NCI-H510A treated with DMSO at 0.1 percent for 48 hours (cell line): ENCODE data around the gene TRPM6.
"Not testable (repeated sequence)": the region's sequence is repeated elsewhere in the genome, so short reads cannot be mapped to it uniquely, and the experiment has no call there.

Experiments used
- DNase-seq: peaks from one replicate; lab custom pipeline; 2025; lab: John Stamatoyannopoulos, UW

Gene TRPM6

GRCh38 chr9:74856989-74857388 lies 30.7 kb downstream of the TRPM6 start:
- no peak for DNase-seq

DNA sequence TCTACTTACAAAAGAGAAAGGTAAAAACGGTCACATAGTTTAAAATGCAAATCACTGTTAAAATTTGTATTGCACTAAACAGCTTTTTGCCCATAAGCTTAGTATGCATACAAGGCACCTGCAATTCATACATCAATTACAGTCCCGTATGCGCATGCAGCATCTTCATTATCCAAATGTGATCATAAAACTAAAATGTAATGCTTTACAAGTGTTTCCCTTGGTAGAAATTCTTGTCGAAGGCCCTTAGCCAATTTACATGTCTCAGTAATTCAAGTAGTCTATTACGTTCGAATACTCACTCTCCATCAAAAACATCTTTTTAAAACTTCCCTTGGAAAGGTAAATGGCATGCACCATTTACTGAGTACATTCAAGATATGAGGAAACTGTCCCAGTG lies 32.6 kb downstream of the TRPM6 start:
- no peak for DNase-seq

GRCh38 chr9:74853024-74853423 lies 34.7 kb downstream of the TRPM6 start:
- DNase-seq, result not testable (repeated sequence)

GRCh38 chr9:74848153-74848525 lies 39.6 kb downstream of the TRPM6 start:
- DNase-seq, result no peak

DNA sequence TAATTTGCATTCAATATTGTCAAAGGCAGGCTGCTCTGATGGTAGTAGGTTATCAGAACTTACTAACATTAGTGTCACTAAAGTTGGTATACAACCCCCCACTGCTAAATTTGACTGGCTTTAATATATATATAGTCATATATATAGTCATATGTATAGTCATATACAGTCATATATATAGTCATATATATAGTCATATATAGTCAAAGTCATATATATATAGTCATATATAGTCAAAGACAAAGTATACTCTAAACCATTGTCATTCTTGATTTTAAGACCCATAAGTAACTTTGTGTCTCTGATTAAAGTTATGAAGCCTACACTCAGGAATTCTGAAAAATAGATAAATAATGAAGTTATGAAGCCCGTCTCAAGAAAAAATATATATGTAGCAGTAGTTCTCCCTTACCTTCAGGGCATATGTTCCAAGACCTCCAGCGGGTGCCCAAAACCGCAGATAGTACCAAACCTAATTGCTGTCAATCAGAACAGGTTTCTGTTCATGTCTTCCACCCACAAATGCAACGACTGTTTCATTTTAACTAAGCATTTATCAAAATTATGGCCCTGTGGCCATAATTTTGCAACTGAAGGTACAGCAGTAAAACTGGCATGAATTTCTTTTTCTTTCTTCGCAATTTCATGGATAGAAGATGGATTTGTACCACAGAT lies 40.1 kb downstream of the TRPM6 start:
- no peak for DNase-seq

GRCh38 chr9:74846766-74847165 lies 41.0 kb downstream of the TRPM6 start:
- no peak for DNase-seq

GRCh38 chr9:74838351-74838750 lies 49.4 kb downstream of the TRPM6 start:
- no peak for DNase-seq

DNA sequence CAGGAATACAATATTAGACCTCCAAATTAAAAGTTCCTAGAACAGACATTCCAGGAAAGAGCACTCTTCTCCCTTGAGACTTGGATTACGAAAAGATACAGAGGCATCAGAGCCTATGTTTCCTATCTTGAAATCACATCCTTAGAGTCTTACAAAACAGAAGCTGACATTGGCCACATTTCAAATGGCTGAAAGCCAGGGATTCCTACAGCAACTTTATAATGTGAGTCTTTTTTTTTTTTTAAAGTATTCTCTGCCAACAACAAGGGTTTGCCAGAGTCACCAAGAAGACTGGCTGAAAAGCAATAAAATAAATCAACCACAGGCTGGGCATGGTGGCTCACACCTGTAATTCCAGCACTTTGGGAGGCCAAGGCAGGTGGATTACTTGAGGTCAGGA lies 63.1 kb downstream of the TRPM6 start:
- DNase-seq, result no peak

GRCh38 chr9:74821636-74822035 lies 66.1 kb downstream of the TRPM6 start:
- no peak for DNase-seq

DNA sequence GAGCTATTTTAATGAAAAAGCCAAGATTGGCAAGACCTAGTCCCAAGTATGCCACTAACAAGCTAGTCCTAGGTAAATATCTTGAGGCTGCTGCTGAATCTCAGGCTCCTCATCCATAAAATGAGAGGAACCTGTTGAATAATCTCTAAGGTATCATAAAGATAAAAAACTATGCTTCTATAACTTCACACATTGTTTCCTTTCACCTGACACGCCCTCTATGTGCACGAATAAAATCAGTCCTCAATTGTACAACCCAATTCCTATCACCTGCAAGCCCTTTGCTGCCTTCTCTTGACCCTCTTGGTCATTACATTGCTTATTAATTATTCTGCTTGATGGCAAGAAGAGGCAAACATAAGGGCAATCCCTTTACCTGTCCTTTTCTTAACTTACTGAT lies 69.9 kb downstream of the TRPM6 start:
- no peak for DNase-seq

DNA sequence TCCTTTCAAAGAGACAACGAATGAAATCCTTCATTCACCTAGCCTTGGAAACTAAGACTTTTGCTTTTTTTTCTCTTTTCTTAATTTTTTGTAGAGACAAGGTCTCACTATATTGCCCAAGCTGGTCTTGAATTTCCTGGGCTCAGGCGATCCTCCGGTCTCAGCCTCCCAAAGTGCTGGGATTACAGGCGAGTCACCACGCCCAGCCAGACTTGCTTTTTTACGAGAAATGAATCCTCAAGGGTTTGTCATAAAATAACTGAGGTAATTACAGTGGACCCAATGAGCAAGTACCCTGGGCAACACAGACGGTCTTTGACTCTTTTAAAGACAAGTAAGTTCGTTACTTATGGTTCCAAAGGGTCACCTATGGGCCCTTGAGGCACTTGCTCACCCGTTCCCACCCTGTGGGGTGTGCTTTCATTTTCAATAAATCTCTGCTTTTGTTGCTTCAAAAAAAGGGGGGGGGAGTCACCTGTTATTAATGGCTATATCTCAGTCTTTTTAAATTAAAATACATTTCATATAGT lies 70.4 kb downstream of the TRPM6 start:
- DNase-seq, result no peak

- no peak for DNase-seq
Measured at GRCh38 chr9:74810200-74810599, 77.5 kb downstream of the TRPM6 start.

GRCh38 chr9:74804018-74804385 lies 83.7 kb downstream of the TRPM6 start:
- no peak for DNase-seq

DNA sequence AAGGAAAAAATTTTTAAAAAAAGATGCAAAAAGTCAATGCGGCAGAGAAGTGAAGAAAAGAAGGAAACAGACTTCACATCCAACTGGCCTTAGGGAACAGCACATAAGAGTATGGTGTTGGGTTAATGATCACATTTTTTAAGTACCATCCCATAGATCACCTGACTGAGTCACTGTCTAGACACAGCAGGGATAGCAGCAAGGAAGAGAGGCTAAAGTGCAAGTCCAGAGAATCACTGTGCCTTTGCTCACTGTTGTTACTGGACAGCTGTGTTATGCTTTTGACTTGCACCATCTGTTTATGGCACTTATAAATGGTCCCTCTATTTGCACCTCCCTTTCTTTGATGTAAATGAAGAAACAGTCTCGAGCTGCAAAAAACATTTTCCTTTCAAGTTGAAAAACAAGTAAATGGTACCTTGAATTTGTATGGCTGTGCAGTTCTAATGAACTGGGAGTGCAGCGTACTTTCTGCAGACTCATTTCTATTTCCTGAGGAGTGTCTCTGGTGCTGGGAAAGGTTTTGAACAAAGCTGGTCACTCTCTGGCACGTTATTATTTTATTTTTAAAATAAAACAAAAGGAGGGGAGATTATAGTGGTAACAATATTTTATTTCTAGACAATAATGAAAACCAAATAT lies 84.2 kb downstream of the TRPM6 start:
- no peak for DNase-seq

GRCh38 chr9:74800226-74800625 lies 87.5 kb downstream of the TRPM6 start:
- DNase-seq, result peak; percentile 50

DNA sequence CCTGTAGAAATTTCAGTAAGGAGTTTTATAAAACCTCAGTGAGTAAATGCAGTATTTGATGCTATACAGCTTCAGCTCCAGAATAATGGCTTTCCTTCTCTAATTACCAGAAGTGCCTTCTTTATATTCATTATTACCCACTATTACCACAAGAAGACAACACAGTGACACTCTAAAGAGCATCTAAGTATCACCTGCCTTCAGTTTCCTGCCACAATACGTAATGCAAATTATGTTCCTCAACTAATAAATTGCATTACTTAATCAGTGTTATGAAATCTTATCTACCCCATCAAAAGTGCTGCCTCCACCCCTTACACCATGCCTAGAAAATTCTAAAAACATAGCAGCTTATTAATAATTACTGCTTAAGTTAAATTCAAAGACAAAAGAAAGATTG lies 91.9 kb downstream of the TRPM6 start:
- DNase-seq, result no peak

- no peak for DNase-seq
Measured at GRCh38 chr9:74795081-74795480, 92.6 kb downstream of the TRPM6 start.

DNA sequence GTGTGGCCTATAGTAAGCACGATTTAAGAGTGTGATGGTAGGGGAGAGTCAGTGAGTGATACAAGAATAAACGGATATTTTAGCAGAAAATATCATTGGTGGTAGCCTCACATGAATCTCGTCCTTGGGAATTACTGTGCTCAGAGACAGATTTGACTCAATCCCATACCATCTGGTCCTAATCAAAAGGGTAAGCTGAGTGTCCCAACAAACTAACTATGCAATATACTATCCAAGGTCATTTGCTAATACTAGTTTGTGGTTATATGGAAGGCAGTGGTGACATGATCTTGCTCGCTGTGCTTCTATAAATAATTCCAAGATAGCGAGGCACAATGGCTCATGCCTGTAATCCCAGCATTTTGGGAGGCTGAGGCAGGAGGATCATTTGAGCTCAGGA lies 103.2 kb downstream of the TRPM6 start:
- no peak for DNase-seq

DNA sequence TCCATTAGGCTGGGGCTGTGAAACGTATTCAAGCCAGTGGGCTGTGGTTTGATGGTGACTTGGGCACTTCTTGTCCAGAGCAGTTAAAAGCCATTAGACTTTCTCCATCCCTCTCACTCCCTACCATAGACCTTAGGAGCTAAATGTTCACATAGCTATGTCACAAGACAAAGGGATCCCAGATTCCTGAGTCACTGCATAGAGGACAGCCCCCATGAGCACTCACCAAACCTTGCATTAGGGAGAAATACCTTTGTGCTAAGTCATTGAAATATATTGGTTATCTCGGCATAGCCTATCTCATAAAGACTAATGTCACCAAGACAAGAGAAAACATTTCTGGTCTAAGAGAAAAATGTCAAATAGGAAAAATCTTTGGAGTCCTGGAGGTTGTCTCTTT lies 104.3 kb downstream of the TRPM6 start:
- DNase-seq, result no peak

DNA sequence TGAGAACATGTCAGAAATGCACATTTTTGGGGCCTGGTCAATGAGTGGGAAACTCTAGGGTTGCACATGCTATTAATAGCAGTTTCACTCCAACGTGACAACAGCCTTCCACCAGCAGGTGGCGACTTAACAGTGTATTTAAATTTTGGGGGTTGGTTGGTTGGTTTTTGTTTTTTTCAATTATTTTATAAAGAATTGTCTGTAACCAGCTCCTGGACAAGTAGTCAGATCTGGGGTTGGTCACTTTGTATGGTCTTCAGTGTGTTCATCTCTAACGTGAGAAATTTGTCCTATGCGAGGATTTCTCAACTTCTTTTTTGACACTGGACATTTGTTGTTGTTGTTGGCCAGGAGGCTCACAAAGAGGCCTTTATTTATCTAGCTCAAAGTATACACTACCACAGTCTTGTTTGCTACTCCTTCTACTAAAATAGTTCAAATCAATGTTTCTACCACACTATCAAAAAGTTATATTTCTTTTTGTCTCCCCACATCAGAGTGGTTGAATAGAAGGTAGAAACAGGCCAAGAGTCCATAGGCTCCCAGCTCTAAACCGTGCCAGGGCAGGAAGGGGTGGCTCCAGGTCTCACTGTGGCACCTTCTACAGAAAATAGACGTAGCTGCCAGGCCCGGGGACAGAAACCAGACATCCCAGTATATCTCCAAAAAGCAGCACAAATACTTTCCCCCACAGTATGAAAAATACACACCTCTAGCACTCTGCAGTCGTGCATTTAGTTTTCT lies 110.4 kb downstream of the TRPM6 start:
- peak; percentile 5 for DNase-seq

- DNase-seq, result no peak
Measured at GRCh38 chr9:74775396-74775795, 112.3 kb downstream of the TRPM6 start.

DNA sequence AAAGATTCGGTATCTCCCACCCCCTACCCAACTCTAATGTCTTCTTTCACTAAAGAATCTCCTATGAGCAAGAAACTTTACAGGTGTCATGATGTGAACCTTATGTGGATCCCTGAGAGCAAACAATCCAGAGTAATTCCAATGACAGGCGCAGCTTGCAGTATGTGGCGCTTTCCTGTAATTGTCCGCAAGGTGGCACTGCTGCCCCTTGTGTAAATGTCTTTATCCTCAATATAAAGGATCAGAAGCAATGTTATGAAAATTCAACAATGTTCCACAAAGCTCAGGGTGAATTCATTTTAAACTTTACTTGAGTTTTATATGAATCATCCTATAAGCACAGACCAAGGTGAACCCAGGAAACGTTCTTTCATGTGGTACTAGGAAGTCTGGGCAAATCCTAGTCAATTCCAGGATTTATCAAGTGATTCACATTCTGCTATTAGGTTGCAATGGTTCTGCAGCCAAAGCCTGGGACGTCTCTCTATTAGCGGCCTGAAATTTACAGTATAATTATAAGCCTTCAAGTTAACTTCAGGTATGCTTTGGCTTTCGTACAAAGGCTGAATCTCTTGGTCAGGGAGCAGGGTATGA lies 113.7 kb downstream of the TRPM6 start:
- peak; percentile 74 for DNase-seq

DNA sequence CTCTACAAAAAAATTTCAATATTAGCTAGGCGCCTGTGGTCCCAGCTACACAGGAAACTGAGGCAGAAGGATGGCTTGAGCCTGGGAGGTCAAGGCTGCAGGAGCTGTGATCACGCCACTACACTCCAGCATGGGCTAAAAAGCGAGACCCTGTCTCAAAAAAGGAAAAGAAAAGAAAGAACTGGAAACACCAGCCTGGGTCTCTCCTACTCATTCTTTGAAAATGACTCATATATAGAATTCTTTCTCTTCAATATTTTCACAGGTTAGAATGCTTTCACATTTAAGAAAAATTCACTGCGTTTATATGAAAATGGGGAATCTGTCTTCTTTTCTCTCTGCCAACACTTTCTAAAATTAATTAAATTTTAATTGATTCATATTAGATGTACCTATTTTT lies 115.6 kb downstream of the TRPM6 start:
- DNase-seq, result no peak
